ENCODE measurements around the gene PLCB4.

The PLCB4 gene

DNA sequence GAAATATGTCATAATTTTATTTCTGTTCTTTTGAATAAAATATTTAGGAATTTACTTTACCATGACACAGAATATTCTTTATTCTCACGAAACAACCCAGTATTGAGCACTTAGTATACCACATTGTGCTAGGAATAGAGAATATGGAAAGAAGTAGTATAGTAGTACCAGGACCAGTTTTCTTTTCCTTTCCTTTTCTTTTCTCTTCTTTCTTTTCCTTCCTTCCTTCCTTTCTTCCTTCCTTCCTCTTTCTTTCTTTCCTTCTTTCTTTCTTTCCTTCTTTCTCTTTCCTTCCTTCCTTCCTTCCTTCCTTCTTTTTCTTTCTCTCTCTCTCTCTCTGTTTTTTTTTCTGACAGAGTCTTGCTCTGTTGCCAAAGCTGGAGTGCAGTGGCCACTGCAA lies 7.5 kb upstream of the PLCB4 start:
- no peak for DNase-seq (ENCODE audit: low read depth, low spot score)

DNA sequence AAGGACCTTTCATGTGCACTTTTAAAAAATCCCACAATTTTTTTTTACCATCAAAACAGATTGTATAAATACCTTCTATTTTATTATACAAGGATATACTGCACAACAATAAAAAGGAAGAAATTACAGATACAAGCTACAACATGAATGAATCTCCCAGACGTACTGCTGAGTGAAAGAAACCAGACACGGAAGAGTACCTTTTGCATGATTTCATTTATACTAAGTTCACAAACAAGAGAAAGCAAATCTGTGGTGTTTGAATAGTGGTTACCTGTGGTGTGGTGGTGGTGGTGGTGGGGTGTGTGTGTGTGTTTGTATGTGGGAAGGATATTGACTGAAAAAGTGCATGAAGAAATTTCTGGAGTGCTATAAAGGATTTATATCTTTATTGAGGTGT lies 6.8 kb upstream of the PLCB4 start:
- DNase-seq (ENCODE audit: low read depth, low spot score) = no peak

DNA sequence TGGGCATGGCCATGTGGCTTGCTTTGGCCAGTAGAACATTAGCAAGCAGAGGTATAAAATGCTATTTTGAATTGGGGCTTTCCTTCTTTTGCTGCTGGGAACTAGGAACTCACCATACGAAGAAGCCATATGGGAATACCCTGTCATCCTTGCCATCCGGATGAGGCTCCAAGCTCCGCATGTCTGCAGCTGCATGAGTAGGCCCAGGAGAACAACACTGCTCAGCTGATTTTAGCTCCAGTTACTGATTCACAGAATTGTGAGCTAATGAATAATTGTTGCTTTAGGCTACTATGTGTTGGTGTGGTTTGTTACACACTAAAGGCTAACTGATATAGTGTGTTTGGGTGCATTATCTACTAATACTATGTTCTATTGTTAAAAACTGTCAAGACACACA lies 2.7 kb upstream of the PLCB4 start:
- no peak for DNase-seq (ENCODE audit: low read depth, low spot score)

DNA sequence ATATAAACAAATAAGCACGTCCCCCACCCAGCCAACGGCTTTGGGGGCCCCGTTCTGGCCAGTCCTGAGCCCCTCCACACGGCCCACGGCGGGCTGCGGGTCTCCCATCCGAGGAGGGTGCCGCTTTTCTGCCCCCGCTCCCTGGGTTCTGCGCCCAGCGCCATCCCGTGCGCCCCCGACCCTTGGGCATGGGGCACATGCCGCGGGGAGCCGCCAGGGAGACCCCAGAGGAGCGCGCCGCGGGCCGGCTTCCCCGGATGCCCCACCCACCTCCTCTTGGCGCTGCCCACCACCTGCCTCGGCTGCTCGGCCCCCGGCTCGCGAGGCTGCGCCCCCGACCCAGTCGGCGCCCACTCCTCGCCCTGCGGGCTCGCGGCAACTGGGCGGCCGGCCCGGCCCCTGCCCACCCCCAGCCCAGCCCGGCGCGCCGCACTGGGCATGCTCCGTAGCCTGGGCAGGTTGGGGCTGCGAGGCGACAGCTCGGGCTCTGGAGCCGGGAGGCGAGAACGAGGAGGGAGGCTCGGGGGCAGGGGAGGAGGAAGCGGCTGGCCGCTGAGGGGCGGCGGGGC lies 570 bp upstream of the PLCB4 start:
- no peak for DNase-seq (ENCODE audit: low read depth, low spot score)

DNA sequence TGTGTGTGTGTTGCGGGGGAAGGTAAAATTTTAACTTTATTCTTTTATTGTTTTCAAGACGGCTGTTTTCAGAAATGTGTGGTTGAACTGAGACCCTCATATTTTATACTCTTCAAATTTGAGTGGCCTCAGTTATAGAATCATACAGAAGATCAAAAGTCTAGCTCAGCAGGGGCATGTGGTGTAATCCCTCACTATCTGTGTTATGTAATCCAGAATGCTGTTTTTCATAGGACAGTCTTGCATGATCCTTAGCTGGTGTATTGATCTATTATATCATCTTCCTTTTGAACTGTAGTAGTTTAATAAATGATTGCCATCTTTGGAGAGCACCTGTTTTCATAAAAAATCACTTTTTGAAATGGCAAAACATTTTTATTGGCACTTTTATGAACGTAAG lies 1.4 kb downstream of the PLCB4 start:
- DNase-seq (ENCODE audit: low read depth, low spot score) = no peak

DNA sequence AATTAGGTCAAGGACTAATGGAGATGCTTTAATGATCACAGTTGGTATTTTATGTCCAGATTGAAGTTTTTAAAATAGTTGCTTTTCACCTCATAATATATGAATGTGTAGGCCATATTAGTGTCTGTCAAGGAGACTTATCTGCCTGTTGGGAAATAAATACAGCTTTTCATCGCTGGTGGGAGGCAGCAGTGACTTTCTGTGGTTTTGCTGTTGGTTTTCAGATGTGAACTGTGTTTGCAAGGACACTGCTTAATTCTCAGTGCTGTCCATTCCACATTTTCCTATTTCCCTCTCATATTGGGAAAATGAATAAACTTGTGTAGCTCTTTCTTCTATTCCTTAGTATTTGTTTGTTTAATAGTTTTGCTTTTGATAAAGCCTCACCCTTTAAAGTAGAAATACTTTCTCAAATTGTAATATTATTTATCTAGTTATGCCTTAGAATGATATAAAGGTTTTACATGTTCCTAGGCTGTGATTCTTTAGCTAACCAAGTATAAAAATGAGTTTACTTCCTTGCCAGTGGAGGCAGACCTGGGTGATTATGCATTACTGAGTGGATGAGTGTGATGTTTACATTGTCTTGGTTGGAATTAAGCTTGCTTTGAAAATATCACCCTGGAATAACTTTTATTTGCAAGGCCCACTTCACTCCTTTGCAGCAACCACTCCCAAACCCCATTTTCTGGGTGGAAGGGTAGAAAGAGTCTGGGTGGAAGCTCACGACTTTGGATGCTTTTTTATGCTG lies 3.3 kb downstream of the PLCB4 start:
- no peak for DNase-seq (ENCODE audit: low read depth, low spot score)

DNA sequence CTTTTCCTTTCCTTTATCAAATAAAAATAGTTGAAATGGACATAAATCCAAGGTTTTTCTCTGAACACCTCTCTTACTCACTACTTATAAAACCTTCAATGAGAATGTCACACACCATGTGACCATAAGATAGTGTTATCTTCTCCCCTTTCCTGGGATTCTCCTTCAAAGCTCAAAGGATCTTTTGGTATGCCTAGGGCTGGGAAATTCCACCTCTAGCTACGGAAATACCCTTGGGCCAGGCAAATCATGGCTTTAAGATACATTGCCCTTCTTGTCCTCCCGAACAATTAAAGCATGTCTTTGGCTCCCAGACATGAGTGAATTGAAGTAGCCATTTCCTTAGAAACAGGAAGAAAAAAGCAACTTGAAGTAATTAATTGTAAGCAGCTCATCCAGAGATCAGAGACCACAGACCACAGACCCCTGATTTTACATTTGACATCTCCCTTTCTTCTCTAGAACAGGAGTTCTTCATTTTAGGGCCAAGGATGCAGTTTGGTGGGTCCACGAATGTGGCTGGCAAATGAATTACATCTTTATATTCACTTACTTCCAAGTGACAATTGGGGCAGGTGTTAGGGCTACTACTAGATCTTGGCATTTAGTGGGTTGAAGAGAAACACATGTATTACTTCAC lies 4.1 kb downstream of the PLCB4 start:
- no peak for DNase-seq (ENCODE audit: low read depth, low spot score)

DNA sequence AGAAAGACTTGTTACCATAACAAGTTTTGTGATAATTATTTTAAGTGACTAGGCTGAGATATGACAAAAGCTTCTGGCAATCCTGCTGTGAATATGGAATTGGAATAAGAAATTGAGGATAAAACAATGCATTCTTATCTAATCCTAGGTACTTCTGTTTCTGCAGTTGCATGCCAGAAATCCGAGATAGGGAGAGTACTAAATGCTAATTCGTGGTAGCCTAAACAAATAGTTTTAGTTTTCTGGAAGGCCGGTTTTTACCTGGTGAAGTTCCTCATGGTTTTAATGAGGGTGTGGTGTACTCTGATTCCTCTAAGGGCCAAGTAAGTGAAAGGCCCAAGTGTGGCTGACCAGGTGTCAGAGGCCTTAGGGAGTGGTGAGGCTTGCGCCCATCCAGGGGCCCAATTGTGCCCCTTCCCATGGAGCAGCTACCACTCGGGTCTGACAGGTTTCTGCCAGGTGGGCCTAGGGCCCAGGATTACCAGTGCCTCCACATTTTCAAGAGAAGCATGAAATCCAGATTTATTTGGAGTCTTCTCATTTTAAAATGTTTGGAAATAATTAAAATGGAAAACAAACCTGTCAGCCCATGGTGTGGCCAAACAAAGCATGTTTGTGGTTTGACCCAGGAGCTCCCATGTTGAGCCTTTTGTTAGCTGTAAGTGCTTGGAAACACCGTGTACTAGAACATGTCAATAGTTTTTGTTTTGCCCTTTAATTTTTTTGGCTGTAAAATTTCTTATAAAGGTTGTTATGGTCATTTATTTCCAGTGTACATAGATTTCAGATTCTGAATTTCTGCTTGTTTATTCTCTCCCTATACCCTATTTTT lies 6.6 kb downstream of the PLCB4 start:
- DNase-seq (ENCODE audit: low read depth, low spot score) = no peak

DNA sequence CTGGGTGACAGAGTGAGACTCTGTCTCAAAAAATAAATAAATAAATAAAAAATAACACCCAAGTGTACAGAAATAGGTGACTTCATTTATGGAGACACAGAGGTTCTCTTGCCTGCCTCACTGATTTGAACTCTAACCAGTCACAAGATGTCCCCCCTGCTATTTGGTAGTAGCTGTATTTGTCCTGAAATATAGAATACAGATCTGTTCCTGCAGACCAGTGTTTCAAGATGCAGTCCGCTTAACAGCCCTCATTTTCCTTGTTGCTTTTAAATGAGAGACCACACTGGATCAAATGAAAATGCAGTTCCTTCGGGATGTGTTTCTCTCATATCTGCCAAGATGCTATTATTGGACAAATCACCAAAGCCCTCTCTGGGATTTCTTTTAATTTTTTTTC lies 7.6 kb downstream of the PLCB4 start:
- no peak for DNase-seq (ENCODE audit: low read depth, low spot score)

DNA sequence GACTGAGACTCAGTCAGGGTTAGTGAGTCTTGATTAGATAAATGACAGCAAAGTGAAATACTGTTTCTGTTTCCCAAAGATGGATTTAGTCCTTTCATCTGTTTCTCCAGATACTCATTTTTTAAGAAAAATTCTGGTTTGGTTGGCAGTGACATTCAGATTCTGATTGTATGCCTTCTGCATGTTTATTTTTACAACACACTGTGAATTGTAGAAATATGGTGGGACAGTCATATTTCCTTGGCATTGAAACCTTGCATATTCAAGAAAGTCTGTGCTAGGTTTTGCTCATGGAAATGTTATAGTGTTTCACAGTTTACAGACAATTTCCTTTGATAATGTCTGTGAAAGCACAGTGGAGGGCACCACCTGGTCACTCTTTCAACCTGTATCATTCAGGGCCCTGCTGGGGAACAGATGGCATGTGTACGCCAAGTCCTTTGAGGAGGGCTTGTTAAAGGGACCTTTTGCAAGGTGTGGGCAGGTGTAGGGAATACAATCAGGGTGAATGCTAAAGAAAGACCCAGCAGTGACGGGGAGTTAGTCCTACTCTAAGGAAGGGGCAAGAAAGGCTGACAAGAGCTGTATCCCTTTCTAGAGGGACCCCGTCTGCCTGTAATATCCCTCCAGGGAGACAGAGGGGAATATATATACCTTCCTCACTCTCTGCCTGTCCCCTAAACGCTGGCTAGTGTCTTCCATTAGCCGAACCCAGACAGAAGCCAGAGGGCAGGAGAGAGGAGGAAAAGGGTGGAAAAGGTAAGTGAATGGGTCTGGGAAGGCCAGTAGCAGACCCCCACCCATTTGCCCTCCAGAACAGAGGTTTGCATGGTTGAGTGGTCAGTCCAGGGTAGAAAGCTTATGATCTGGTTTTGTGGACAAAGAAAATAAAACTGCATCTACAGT lies 10.2 kb downstream of the PLCB4 start:
- no peak for DNase-seq (ENCODE audit: low read depth, low spot score)

DNA sequence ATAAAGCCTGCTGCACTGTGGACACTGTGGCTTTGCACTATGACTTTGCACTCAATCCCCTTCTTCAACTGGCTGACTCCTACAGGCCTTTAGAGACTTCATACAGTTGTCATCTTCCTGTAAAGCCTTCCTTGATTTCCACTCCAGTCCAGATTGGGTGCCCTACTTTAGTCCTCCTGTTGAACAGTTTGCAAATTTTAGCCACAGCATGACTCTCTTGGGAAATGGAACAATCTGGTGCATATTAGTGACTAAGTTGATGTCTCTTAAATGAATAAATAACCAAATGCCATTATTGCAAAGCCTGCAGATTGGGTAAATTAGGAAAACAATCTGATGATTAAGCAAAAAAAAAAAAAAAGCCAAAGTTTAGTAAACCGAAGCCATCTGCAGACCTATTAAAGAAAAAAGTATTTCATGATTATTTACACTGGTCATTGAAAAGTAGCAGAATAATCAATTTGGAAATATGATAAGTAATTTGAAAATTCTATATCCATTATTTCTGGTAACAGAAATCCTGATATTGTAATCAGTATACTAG lies 12.6 kb downstream of the PLCB4 start:
- no peak for DNase-seq (ENCODE audit: low read depth, low spot score)

DNA sequence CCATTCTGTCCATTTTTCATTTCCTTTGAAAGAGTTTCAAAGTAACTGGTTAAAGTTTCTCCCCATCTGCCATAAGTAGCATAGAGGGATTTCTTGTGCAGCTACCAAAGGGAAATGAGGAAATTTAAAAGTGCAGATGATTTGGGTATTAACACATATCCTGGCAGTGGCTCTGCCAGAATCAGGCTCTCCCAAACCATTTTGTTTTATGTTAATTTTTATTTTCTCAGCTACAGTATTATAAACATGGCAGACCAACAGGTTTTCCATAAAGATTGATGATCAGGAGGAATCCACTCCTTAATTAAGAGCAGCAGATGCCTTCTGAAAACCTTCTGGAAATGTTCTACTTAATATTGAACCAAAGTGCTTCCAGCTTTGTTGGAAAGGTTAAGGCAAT lies 13.9 kb downstream of the PLCB4 start:
- DNase-seq (ENCODE audit: low read depth, low spot score) = no peak

DNA sequence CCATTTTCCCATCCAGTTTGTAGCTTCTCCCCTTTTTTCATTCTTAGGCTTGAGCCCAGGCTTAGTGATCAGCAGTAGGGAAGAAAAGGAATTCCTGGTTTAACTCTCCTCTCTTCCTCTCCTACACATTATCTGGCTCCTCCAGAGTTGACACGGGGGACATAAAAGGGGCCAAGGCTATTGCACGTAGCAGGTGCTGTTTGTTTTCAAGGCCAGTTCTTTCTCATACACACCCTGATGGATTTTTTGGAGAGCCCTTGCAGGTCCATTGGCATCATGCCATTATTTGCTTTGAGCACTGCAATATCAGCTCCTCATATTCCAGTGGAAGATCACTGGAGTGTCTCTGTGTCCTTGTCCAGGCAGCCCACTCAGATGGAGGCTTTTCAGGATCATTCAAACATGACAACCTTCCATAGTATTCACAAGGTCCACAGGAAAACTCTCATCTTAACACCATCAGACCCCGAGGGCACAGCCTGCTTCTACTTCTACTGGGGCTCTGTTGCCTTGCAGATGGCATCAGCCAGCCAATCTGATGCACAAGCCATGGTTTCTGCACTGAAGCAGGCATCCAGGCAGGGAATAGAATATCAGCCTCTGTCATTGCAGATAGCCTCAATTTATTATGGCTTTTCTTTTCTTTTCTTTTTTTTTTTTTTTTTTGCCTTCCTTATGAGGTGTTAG lies 18.8 kb downstream of the PLCB4 start:
- no peak for DNase-seq (ENCODE audit: low read depth, low spot score)

DNA sequence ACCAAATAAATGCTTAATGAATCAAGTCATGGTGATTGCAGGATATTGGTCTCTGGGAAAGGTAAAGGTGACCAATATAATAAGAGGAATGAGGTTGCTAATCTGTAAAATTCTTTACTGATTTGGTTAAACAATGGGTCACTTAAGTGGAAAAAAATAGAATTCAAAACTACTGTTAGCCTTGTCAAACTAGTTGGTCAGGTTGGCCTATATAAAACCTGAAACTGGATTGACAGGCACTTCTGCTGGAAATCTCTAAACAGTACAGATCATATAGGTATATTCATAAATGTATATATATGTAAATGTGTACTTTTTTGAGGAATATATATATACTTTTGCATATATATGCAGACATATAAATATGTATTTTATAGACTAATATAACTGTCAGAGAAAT lies 19.7 kb downstream of the PLCB4 start:
- no peak for DNase-seq (ENCODE audit: low read depth, low spot score)

DNA sequence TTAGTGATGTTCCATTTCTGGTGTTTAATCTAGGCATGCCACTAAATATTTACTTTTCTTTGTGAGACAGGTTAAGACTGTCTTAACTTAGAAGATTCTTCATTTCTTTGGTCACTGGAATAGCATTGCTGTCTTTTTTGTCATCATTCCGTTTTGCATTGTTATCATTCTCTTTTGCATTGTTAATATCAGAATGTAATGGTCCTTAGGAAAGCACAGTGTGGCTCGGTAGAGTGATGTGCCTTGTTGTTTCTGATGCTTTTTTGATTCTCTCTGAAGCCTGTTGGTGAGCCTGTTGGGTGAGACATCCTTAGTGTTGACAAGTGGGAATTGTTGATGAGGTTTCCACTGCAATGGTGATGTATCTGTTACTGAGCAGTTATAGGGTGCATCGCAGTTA lies 23.2 kb downstream of the PLCB4 start:
- DNase-seq (ENCODE audit: low read depth, low spot score) = no peak

DNA sequence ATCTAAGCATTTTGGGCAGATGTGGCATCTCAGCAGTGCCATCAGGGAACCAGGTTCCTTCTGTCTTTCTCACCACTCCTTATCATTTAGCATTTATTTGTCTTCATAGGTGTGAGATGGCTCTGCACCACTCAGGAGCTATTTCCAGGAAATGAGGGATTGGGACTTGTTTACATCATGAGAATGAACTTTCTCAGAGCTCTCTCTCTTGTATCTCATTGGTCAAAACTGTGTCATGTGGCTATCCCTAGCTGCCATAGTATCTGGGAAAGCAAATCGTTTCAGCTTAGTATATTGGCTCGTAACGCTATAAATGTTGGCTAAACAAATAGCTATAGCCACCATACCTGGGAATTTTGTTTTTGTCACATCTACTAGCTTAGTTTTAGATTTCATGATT lies 23.8 kb downstream of the PLCB4 start:
- DNase-seq (ENCODE audit: low read depth, low spot score) = no peak

DNA sequence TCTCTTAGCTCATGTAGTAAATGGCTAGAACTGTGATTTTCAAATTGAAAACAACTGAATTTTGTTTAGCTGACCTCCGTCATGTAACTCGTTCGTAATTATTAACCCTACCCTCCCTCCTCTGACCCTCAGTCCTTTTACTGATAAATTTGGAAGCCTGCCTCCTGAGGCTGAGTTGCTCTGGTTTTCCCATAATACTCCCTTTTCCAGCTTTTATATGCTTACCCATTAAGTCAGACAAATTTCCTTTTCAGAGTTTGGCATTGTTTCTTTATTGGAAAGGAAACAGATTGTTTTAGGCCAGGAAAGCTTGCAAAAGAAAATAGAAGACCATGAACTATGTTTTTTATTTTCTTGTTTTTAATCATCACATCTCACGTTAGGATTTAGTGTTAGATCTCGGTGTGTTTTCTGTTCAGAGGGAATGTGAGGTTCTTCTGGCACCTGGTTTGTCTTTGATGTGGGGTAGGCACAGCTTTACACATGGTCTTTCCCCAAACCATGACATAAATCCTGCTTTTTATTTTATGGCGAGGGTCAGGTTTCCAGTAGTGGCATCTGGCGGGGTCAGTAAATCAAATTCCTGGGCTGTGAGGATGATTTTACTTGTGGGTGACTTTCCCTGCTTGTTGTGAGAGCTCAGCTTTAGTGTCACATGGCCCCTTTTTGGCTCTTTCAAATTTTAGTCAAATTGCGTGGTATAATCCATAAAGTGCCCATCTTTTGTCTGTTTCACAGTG lies 24.5 kb downstream of the PLCB4 start:
- DNase-seq (ENCODE audit: low read depth, low spot score) = no peak

DNA sequence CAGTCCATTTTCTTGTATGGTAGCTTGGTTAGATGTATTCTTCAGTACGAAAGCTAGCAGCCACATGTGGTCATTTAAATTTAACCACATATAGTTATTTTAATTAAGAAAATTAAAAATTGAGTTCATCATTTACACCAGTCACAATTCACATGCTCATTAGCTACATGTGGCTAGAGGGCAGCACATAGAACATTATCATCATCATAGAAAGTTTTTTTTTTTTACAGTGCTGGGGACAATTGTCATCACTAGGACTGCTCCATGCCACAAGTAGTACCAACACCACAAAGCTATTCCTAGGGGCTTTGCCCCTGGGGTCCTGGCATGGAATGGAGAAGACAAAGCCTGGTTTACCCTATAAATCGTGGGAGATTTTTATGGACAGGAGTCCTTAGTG lies 30.5 kb downstream of the PLCB4 start:
- no peak for DNase-seq (ENCODE audit: low read depth, low spot score)

DNA sequence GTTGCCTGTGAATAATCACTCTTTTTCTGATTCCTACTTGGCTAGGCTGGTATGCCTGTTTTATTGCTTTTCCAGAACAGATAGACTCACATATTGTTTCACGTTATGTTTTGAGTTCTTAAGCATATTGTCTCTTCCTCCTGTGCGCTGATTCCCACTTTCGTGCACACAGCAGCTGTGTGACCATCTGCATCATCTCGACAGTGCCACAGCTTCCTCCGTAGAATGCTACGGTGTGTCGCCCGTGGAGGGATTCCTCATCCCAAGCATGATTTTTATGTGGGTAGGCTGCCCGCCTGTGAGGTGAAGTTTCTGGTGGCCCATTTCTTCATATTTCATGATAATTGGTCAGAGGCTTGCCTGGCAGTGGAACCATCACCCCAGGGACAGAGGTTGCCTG lies 31.8 kb downstream of the PLCB4 start:
- no peak for DNase-seq (ENCODE audit: low read depth, low spot score)

DNA sequence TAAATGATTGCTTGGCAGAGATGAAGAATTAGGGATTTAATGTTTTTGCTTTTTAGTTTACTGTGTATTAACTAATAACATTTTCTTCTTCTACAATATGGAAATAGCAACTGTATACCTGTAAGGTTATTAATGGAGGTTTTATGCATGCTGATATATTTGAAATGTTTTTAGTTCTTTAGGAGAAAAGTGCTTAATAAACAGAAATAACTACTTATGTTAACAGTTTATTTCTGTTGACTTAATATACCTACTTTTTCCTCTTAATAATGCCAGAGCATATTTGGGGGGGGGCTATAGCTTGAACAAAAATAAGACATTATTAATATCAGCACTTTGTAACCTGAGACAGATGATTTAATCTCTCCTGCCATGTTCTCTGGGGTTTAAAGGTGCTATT lies 33.6 kb downstream of the PLCB4 start:
- no peak for DNase-seq (ENCODE audit: low read depth, low spot score)
